NB4 (cell line): ENCODE results near the gene MAP2K3.

Source experiments
- DNase-seq: peaks from one replicate; pipeline ENCODE4 v3.0.0; 2010; ENCODE audit warnings: low read depth
- H3K4me3 ChIP-seq: one replicate; pipeline ENCODE4 v1.5.1; 2011; ENCODE audit warnings: mild to moderate bottlenecking, low read depth, low read length, moderate library complexity
- CTCF ChIP-seq: IDR thresholded peaks from one replicate; pipeline ENCODE4 v1.5.1; 2012; ENCODE audit warnings: low read depth, low read length
- MAX ChIP-seq: IDR thresholded peaks from 2 replicates; pipeline ENCODE4 v1.6.1; 2011; ENCODE audit warnings: low read depth, low read length
- MYC ChIP-seq: IDR thresholded peaks from 2 replicates; pipeline ENCODE4 v1.6.1; 2011; ENCODE audit warnings: low read depth, low read length
- POLR2A ChIP-seq: IDR thresholded peaks from 2 replicates; pipeline ENCODE4 v1.6.1; 2011; ENCODE audit warnings: mild to moderate bottlenecking; ENCODE audit not compliant: insufficient read length; ENCODE audit errors: extremely low read depth

MAP2K3 gene

GRCh38 chr17:21295036-21295952 is 10.8 kb downstream of the MAP2K3 start:
- DNase-seq, result peak; percentile 8
- TF ChIP-seq CTCF (no peak), MYC (no peak), POLR2A (no peak), MAX (no peak)
- H3K4me3 ChIP-seq, result no peak overlapping the region

GRCh38 chr17:21296097-21297025 is 11.8 kb downstream of the MAP2K3 start:
- DNase-seq, result peak; percentile 27

GRCh38 chr17:21297026-21297520 is 12.6 kb downstream of the MAP2K3 start:
- H3K4me3 ChIP-seq, result no peak overlapping the region
- DNase-seq, result no peak
- TF ChIP-seq POLR2A, result no peak
- no peak for TF ChIP-seq MAX
- no peak for TF ChIP-seq MYC
- TF ChIP-seq CTCF, result no peak

More at GRCh38 chr17:21296097-21297025, 11.8 kb downstream of the MAP2K3 start:
- H3K4me3 ChIP-seq, result no peak overlapping the region
- TF ChIP-seq CTCF (no peak), MYC (no peak)

- TF ChIP-seq MYC (no peak), CTCF (no peak), MAX (no peak), POLR2A (no peak)
- H3K4me3 ChIP-seq, result no peak overlapping the region
- DNase-seq, result no peak
These were observed 13.1 kb downstream of the MAP2K3 start for GRCh38 chr17:21297597-21297996.

GRCh38 chr17:21298056-21298982 is 13.8 kb downstream of the MAP2K3 start:
- no peak overlapping the region for H3K4me3 ChIP-seq
- DNase-seq, result peak; percentile 19
- TF ChIP-seq POLR2A, result no peak
- TF ChIP-seq MYC, result no peak
- no peak for TF ChIP-seq CTCF
- no peak for TF ChIP-seq MAX
